ENCODE measurements around the gene ALG11. TPM values are rescaled to one million over a fixed set of nuclear protein-coding genes. Genes with fewer than 3 reads are reported as not detected.

ALG11 gene
- total and polyA plus RNA-seq, 2 experiments from 2014 or later: 36.9 to 40.1 TPM

- TF ChIP-seq REST (IDR thresholded peaks at IDR 0.05; ENCODE audit: unreplicated experiment) (no peak), EZH2phosphoT487 (IDR thresholded peaks at IDR 0.05; ENCODE audit: unreplicated experiment) (no peak), ZNF114 (CRISPR knock-in tag; IDR thresholded peaks at IDR 0.05) (no peak), CTCF (conservative IDR thresholded peaks at IDR 0.05; ENCODE audit: low read depth in 2 of 2) (no peak), EZH2 (IDR thresholded peaks at IDR 0.05; ENCODE audit: low read depth, unreplicated experiment) (no peak), ETS1 (IDR thresholded peaks at IDR 0.05) (no peak), JUNB (IDR thresholded peaks at IDR 0.05; ENCODE audit: unreplicated experiment) (no peak)
These were observed 6.2 kb upstream of the ALG11 start (continued) for GRCh38 chr13:52005841-52006522.

GRCh38 chr13:52006523-52007245, 5.5 kb upstream of the ALG11 start:
- H3K27me3 Mint-ChIP-seq (ENCODE audit: insufficient read depth, low read depth, poor library complexity): peaks cover 18% of the 10 kb centered on the region
- Histone ChIP-seq H3K27me3 (ENCODE audit: insufficient read depth) (peaks cover 28% of the 10 kb centered on the region), H3K4me2 (no peak overlapping the region), H3K4me1 (ENCODE audit: insufficient read depth) (peaks cover 8% of the 10 kb centered on the region), H3K9me2 (ENCODE audit: insufficient read depth) (no peaks in the 10 kb centered on the region), H4K20me1 (replicated peaks; ENCODE audit: insufficient read depth) (peaks cover 3% of the 10 kb centered on the region; the same call in 1 of the 2 replicates), H3F3A (replicated peaks; ENCODE audit: low read depth) (no peaks in the 10 kb centered on the region), H3K36me3 (ENCODE audit: insufficient read depth) (no peaks in the 10 kb centered on the region), H3K79me2 (replicated peaks; ENCODE audit: insufficient read depth) (peaks cover 15% of the 10 kb centered on the region), H2AFZ (no peak overlapping the region), H3K27ac (ENCODE audit: low read depth) (no peak overlapping the region), H3K4me3 (no peak overlapping the region)
- H3K9me3 Mint-ChIP-seq: peaks cover 4% of the 10 kb centered on the region; the same call in 2 of the 3 replicates
- TF ChIP-seq EZH2phosphoT487 (IDR thresholded peaks at IDR 0.05; ENCODE audit: unreplicated experiment) (no peak), ETS1 (IDR thresholded peaks at IDR 0.05) (no peak), REST (IDR thresholded peaks at IDR 0.05; ENCODE audit: unreplicated experiment) (no peak), EZH2 (IDR thresholded peaks at IDR 0.05; ENCODE audit: low read depth, unreplicated experiment) (no peak), POLR2AphosphoS5 (IDR thresholded peaks at IDR 0.05; ENCODE audit: low read depth) (no peak)
- peaks cover 8% of the 10 kb centered on the region for H3K36me3 Mint-ChIP-seq (ENCODE audit: low read depth)
- H3K4me3 Mint-ChIP-seq: no peak overlapping the region
- DNase-seq (ENCODE audit: low spot score): no peak
- no peak overlapping the region for H3K27ac Mint-ChIP-seq
- ATAC-seq: no peak
- H3K4me1 Mint-ChIP-seq: peaks cover 16% of the 10 kb centered on the region
